Stomach (tissue), 9 donors: Measurements from ENCODE around the gene GBX1. TPM values are rescaled to one million over a fixed set of nuclear protein-coding genes. Genes with fewer than 3 reads are reported as not detected.

ENCODE experiments used
- DNase-seq, 2 donors: peaks; one replicate each; pipeline versions ENCODE4 v3.0.0 to v3.0.0-alpha.2; 2013 to 2019
- H3K27ac ChIP-seq, 5 donors: fragments of 200-600 bp in 4 of 5; sonication (generic) in 4 of 5; one replicate each; pipeline ENCODE4 v1.5.1; 2013 to 2019; ENCODE audit warnings: mild to moderate bottlenecking in 1 of 5, moderate library complexity in 1 of 5
- H3K27me3 ChIP-seq, 3 donors: fragments of 200-600 bp; sonication (generic); one replicate each; pipeline ENCODE4 v1.5.1; 2017 to 2019; ENCODE audit warnings: mixed run types in 1 of 3
- H3K36me3 ChIP-seq, 4 donors: fragments of 200-600 bp; sonication (generic); 1 replicate in 3 of 4; 2 replicates in 1 of 4; pipeline ENCODE4 v1.5.1; 2016 to 2019
- H3K4me1 ChIP-seq, 4 donors: fragments of 200-600 bp; sonication (generic); one replicate each; pipeline ENCODE4 v1.5.1; 2016 to 2019
- H3K4me3 ChIP-seq, 4 donors: fragments of 200-600 bp; sonication (generic) in 3 of 4; one replicate each; pipeline ENCODE4 v1.5.1; 2016 to 2019; ENCODE audit warnings: mild to moderate bottlenecking in 1 of 4
- H3K9me3 ChIP-seq, 4 donors: fragments of 200-600 bp; sonication (generic); one replicate each; pipeline ENCODE4 v1.5.1; 2016 to 2019
- CTCF ChIP-seq, 7 experiments: fragments of 450-650 bp in 4 of 7; fragments of 200-600 bp in 3 of 7; sonication (generic) in 3 of 7; IDR thresholded peaks; one replicate each; pipeline ENCODE4 v1.5.1; 2016 to 2019; ENCODE audit warnings: antibody characterized with exemption in 7 of 7, control low read depth in 2 of 7, mild to moderate bottlenecking in 1 of 7
- EP300 ChIP-seq: sonication (generic); formaldehyde crosslinking; IDR thresholded peaks from one replicate; pipeline ENCODE4 v1.6.1; 2017; ENCODE audit warnings: antibody characterized with exemption
- POLR2A ChIP-seq, 4 donors: fragments of 450-650 bp; IDR thresholded peaks; one replicate each; pipeline ENCODE4 v1.6.1; 2016; ENCODE audit warnings: antibody characterized with exemption in 4 of 4, control low read depth in 2 of 4, mild to moderate bottlenecking in 1 of 4, moderate library complexity in 1 of 4
- POLR2AphosphoS5 ChIP-seq, 3 donors: sonication (generic); formaldehyde crosslinking; IDR thresholded peaks; one replicate each; pipeline ENCODE4 v1.6.1; 2016; ENCODE audit warnings: antibody characterized with exemption in 3 of 3
- WGBS, 5 donors: extraction: QIAGEN DNeasy Blood & Tissue Kit in 3 of 5; methylation state at CpG; one replicate each; pipeline versions ENCODE4 v1.1.5 to v1.1.7; 2013 to 2018; 5-methylcytosine and 5-hydroxymethylcytosine counted together
- intact Hi-C: fragments of 100-400 bp; cut with DNase I; formaldehyde crosslinking; loops from one replicate; pipeline ENCODE4 v1.15.1; 2023; ENCODE audit warnings: low total_unique reads
- polyA plus RNA-seq, 3 donors: library from polyadenylated mRNA; stranded (reverse); fragments of 200-250 nt; gene quantifications; one replicate each; pipeline ENCODE4 v1.2.3, GENCODE V29; 2013
- total RNA-seq, 5 donors: library from RNA; depleted of rRNA; stranded (reverse); fragments of >200 nt; gene quantifications; one replicate each; pipeline versions ENCODE4 v1.1.0 to v1.2.3, GENCODE V29; 2014 to 2016
- donor health status: healthy with polysubstance abuse.
- donor health status: Bipolar disorder and iron deficiency.
- donor health status: healthy.

Gene GBX1
- total and polyA plus RNA-seq, 8 donors: not detected

GRCh38 chr7:151133266-151133985 lies 34.1 kb downstream of the GBX1 start:
- Histone ChIP-seq H3K9me3 (no peaks in the 10 kb centered on the region), H3K36me3 (peaks cover 64 to 100% (median 100%) of the 10 kb centered on the region in 4 donors), H3K4me3 (no peak overlapping the region), H3K27me3 (no peaks in the 10 kb centered on the region), H3K27ac (no peak overlapping the region), H3K4me1 (no peaks in the 10 kb centered on the region)
- TF ChIP-seq EP300 (no peak), CTCF (IDR thresholded peaks at IDR 0.05) (no peak), POLR2A (IDR thresholded peaks at IDR 0.05) (no peak), POLR2AphosphoS5 (IDR thresholded peaks at IDR 0.05) (no peak)
- no peak for DNase-seq
- intact Hi-C loops: no loop called here
- WGBS, 5 donors: 90 to 94% (median 90%) methylated on average over 15 to 16 of the region's 16 CpGs

DNA sequence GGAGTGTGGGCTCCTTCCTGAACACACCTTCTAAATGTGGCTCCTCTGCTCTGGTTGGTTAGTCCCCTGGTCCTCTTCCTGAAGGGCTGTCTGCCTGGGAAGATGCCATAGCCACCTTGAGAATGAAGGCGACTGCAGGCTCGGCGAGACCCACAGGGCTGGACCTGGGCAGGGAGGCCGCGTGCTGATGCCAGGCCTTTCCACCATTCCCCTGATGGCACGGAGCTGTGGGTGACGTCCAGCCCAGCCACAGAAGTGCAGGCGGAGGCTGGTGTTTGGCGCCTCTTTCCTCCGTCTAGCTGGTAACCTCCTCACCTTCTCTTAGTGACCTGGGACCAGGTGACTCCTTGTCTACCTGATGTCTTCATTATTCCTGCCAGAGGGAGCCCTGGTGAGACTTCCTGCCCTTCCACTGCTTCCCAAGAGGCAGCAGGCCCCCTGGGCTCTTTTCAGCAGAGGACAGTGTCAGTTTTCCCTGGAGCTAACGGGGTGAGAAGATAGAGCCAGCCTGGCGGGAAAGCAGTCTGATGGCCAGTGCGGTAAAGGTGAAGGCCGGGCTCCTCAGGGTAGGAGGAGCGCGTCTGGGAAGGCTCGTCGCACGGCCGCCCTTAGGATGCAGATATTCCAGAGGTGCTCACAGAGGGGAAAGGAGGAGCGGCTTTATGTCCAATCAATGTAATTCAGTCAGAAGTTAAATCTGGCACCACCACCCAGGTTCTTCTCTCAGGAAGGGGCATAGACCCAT lies 34.9 kb downstream of the GBX1 start:
- Histone ChIP-seq H3K9me3 (no peaks in the 10 kb centered on the region), H3K36me3 (peaks cover 67 to 100% (median 99%) of the 10 kb centered on the region in 4 donors), H3K4me3 (no peak overlapping the region), H3K4me1 (no peaks in the 10 kb centered on the region), H3K27me3 (no peaks in the 10 kb centered on the region), H3K27ac (no peak overlapping the region)
- DNase-seq: no peak
- intact Hi-C loops: no loop called here
- TF ChIP-seq POLR2A (IDR thresholded peaks at IDR 0.05) (no peak), EP300 (no peak), POLR2AphosphoS5 (IDR thresholded peaks at IDR 0.05) (no peak), CTCF (IDR thresholded peaks at IDR 0.05) (no peak)
- WGBS, 5 donors: 92 to 98% (median 94%) methylated on average over 20 to 21 of the region's 21 CpGs

DNA sequence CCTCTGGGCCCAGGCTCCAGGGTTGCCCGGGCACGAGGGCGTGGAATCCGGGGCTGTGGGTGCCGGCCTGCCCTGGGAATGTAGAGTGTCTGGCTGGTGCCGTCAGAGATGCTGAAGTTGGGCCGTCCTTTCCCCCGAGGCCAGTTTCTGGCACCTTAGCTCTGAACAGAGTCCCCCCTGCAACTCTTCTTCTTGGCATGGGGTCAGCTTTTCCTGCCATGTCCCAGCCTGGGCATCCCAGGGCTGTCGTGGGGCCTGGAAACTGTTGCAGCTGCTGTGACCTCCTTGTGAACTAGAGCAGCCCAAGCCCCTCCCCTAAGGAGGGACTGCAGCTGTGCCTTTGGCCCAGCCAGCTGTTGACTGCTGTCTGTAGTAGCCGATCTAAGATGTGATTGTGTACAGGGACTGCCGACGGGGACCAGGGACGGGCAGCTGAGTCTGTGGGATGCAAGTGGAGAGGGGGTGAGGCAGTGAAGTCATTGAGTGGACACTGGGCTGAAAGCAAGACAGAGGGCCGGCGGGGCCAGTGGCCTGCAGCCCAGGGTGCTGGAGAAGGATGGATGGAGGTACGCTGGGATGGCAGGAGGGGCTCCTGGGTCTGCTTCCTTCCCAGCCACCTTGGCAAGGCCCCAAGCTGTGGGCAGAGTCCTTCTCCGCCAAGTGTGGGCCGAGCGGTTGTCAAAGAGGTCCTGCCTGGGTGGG lies 35.8 kb downstream of the GBX1 start:
- H3K4me3 ChIP-seq: no peak overlapping the region
- H3K4me1 ChIP-seq: peaks cover 0 to 2% (median under 1%) of the 10 kb centered on the region in 4 donors
- TF ChIP-seq POLR2AphosphoS5 (IDR thresholded peaks at IDR 0.05): no peak
- TF ChIP-seq EP300: no peak
- TF ChIP-seq POLR2A (IDR thresholded peaks at IDR 0.05): no peak
- TF ChIP-seq CTCF (IDR thresholded peaks at IDR 0.05): no peak
- H3K27me3 ChIP-seq: no peaks in the 10 kb centered on the region
- H3K36me3 ChIP-seq: peaks cover 67 to 100% (median 98%) of the 10 kb centered on the region in 4 donors
- no peak overlapping the region for H3K27ac ChIP-seq
- H3K9me3 ChIP-seq: no peaks in the 10 kb centered on the region
- 72 to 85% (median 82%) methylated on average over 13 to 19 of the region's 19 CpGs for WGBS, 5 donors
- intact Hi-C loops: no loop called here
- peak in 1 of 2 donors; percentile 76 for DNase-seq

DNA sequence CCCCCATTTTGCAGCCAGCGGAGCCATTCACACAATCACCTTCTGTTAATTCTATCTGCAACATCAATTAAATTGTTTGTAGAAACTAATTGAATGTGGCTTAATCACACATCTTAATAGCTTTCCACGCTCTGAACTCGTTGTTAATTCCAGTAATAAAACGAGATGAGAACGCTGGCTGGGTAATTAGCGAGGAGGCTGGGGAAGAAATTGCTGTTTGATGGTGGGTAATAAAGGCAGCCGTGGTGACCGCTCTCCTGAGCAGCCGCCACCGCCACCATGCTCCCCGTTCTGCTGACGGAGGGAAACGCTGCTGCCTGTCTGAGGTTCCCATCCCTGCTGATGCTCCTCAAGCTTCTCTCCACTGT lies 36.3 kb downstream of the GBX1 start:
- H3K36me3 ChIP-seq: peaks cover 67 to 95% (median 94%) of the 10 kb centered on the region in 4 donors
- no peaks in the 10 kb centered on the region for H3K9me3 ChIP-seq
- H3K4me1 ChIP-seq: peaks cover 2 to 7% (median 6%) of the 10 kb centered on the region in 4 donors
- H3K27ac ChIP-seq: no peak overlapping the region
- no peak overlapping the region for H3K4me3 ChIP-seq
- no peak for DNase-seq
- WGBS, 5 donors: 85 to 95% (median 92%) methylated on average over 13 of the region's 13 CpGs
- no peak for TF ChIP-seq POLR2AphosphoS5 (IDR thresholded peaks at IDR 0.05)
- TF ChIP-seq CTCF (IDR thresholded peaks at IDR 0.05): no peak
- TF ChIP-seq EP300: no peak
- no peak for TF ChIP-seq POLR2A (IDR thresholded peaks at IDR 0.05)
- no peaks in the 10 kb centered on the region for H3K27me3 ChIP-seq
- intact Hi-C loops: no loop called here
